Measurements from ENCODE around the gene OSBPL6. TPM values are rescaled to one million over a fixed set of nuclear protein-coding genes. Genes with fewer than 3 reads are reported as not detected.

The OSBPL6 gene
- total and polyA plus RNA-seq, 9 of the 15 experiments (the other 6 are each of a cell fraction or from before 2014, with no cell fraction given), result 3.4 to 12.7 (median 9.3) TPM

DNA sequence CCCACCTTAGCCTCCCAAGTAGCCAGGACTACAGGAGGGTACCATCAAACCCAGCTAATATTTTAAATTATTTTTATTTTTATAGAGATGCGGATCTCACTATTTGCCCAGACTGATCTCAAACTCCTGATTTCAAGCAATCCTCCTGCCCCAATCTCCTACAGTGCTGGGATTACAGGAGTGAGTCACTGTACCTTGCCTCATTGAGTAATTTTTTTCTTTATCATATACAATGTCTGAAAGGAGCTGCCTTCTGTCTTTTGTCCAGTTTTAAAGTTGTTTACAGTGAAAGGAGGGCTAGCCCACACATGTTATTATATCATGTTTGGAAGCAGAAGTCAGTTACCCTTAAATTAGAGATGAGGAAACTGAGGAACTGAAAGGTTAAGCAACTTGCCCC, 224.1 kb downstream of the OSBPL6 start (continued):
- TF ChIP-seq KAT2B (IDR thresholded peaks at IDR 0.05; ENCODE audit: low read depth, low read length) (no peak), TBL1XR1 (IDR thresholded peaks at IDR 0.05; ENCODE audit: low read length in 2 of 2) (no peak), KDM4B (IDR thresholded peaks at IDR 0.05; ENCODE audit: borderline replicate concordance in 2 of 2, low read depth in 1 of 2) (no peak)
- TF ChIP-seq, protein P1, sequence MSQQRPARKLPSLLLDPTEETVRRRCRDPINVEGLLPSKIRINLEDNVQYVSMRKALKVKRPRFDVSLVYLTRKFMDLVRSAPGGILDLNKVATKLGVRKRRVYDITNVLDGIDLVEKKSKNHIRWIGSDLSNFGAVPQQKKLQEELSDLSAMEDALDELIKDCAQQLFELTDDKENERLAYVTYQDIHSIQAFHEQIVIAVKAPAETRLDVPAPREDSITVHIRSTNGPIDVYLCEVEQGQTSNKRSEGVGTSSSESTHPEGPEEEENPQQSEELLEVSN (IDR thresholded peaks at IDR 0.05; ENCODE audit: borderline replicate concordance in 1 of 2, extremely low read depth in 1 of 2, insufficient read depth in 1 of 2, insufficient read length in 1 of 2, low read depth in 1 of 2, low read length in 1 of 2, poor library complexity in 1 of 2, severe bottlenecking in 1 of 2), result no peak
- TF ChIP-seq, protein P2, sequence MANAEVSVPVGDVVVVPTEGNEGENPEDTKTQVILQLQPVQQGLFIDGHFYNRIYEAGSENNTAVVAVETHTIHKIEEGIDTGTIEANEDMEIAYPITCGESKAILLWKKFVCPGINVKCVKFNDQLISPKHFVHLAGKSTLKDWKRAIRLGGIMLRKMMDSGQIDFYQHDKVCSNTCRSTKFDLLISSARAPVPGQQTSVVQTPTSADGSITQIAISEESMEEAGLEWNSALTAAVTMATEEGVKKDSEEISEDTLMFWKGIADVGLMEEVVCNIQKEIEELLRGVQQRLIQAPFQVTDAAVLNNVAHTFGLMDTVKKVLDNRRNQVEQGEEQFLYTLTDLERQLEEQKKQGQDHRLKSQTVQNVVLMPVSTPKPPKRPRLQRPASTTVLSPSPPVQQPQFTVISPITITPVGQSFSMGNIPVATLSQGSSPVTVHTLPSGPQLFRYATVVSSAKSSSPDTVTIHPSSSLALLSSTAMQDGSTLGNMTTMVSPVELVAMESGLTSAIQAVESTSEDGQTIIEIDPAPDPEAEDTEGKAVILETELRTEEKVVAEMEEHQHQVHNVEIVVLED (CRISPR knock-in tag; IDR thresholded peaks at IDR 0.05), result no peak
- TF ChIP-seq, protein P3, sequence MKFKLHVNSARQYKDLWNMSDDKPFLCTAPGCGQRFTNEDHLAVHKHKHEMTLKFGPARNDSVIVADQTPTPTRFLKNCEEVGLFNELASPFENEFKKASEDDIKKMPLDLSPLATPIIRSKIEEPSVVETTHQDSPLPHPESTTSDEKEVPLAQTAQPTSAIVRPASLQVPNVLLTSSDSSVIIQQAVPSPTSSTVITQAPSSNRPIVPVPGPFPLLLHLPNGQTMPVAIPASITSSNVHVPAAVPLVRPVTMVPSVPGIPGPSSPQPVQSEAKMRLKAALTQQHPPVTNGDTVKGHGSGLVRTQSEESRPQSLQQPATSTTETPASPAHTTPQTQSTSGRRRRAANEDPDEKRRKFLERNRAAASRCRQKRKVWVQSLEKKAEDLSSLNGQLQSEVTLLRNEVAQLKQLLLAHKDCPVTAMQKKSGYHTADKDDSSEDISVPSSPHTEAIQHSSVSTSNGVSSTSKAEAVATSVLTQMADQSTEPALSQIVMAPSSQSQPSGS (CRISPR knock-in tag; IDR thresholded peaks at IDR 0.05), result no peak
